ENCODE measurements around the gene VWA8.

Gene VWA8

GRCh38 chr13:41678848-41679247 lies 282.1 kb downstream of the VWA8 start:
- DNase-seq: no peak
- Histone ChIP-seq H3K27ac (ENCODE audit: insufficient read depth in 1 of 2, low read depth in 1 of 2, low read length in 2 of 2, poor library complexity in 1 of 2, severe bottlenecking in 2 of 2) (no peak overlapping the region), H3K27me3 (replicated peaks in 2 of 5; ENCODE audit: control insufficient read depth in 4 of 5, insufficient read depth in 5 of 5, low read length in 4 of 5) (no peaks in the 10 kb centered on the region), H3K9me3 (ENCODE audit: control extremely low read depth in 1 of 5, control insufficient read depth in 4 of 5, insufficient read depth in 2 of 5, low read depth in 1 of 5, low read length in 4 of 5) (no peaks in the 10 kb centered on the region), H3K4me1 (ENCODE audit: control extremely low read depth in 1 of 4, control insufficient read depth in 4 of 4, insufficient read depth in 4 of 4, low read length in 3 of 4) (no peaks in the 10 kb centered on the region), H3K4me3 (ENCODE audit: control insufficient read depth in 1 of 7, extremely low read depth in 1 of 7, insufficient read depth in 4 of 7, low read depth in 2 of 7, low read length in 6 of 7) (no peak overlapping the region), H3K36me3 (ENCODE audit: control insufficient read depth in 4 of 4, insufficient read depth in 4 of 4, low read length in 3 of 4) (peaks cover 5 to 17% (median 9%) of the 10 kb centered on the region in 4 experiments)
- no CpG with 5 or more reads among the region's 1 CpG for WGBS (ENCODE audit: insufficient coverage)
- ChIA-PET POLR2A (no interaction called here), CTCF (interaction anchor here (1.6 to 3.2 kb wide), 2 partner anchors 9 to 10 kb away, joined by 6 to 27 read pairs; no protein-coding TSS in a partner anchor)

DNA sequence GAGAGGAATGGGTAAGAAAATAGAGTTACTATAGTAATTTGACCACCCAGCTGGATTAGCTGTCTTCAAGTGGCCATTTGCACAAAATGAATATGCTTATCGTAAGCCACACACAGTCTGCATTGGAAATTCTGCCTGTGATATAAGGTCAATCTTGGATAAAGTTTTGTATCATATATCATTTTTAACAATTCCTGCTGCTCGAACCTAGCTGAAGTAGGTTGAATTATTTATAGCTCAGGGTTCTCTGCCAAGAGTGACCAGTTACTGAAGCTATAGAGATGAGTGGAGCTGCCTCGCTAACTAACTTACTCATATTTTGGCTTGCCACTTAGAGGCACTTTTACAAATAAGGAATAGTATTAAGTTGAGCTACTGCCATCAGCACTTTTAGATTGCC lies 282.7 kb downstream of the VWA8 start:
- H3K36me3 ChIP-seq (ENCODE audit: control insufficient read depth in 4 of 4, insufficient read depth in 4 of 4, low read length in 3 of 4): peaks cover 2 to 11% (median 5%) of the 10 kb centered on the region in 4 experiments
- no peak overlapping the region for H3K4me3 ChIP-seq (ENCODE audit: control insufficient read depth in 1 of 7, extremely low read depth in 1 of 7, insufficient read depth in 4 of 7, low read depth in 2 of 7, low read length in 6 of 7)
- WGBS (ENCODE audit: insufficient coverage): 88% methylated on average over 1 of the region's 3 CpGs
- H3K27me3 ChIP-seq (replicated peaks in 2 of 5; ENCODE audit: control insufficient read depth in 4 of 5, insufficient read depth in 5 of 5, low read length in 4 of 5): no peaks in the 10 kb centered on the region
- DNase-seq: no peak
- H3K27ac ChIP-seq (ENCODE audit: insufficient read depth in 1 of 2, low read depth in 1 of 2, low read length in 2 of 2, poor library complexity in 1 of 2, severe bottlenecking in 2 of 2): no peak overlapping the region
- no peaks in the 10 kb centered on the region for H3K9me3 ChIP-seq (ENCODE audit: control extremely low read depth in 1 of 5, control insufficient read depth in 4 of 5, insufficient read depth in 2 of 5, low read depth in 1 of 5, low read length in 4 of 5)
- H3K4me1 ChIP-seq (ENCODE audit: control extremely low read depth in 1 of 4, control insufficient read depth in 4 of 4, insufficient read depth in 4 of 4, low read length in 3 of 4): no peaks in the 10 kb centered on the region
- POLR2A ChIA-PET: no interaction called here
- CTCF ChIA-PET: interaction anchor here (1.6 to 3.2 kb wide), 2 partner anchors 9 to 10 kb away, joined by 6 to 27 read pairs; no protein-coding TSS in a partner anchor

DNA sequence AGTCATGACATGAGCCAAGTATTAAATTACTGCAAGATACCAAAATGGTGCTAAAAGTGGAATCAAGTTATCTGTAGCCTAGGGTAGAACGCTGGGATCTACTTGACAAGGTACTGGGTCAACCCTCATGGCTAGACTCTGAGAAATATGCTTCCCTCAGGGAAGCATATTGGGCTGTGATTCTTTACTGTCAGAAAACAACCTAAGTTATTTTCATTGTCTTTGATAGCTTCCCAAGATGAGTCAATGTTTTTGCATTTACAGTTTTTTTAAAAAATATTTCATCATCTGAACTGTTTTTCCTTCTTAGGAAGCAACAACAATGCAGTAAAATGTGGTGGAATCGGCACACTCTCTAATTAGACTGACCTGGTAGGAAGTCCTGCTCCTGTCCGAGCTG lies 285.6 kb downstream of the VWA8 start:
- no peak overlapping the region for H3K4me3 ChIP-seq (ENCODE audit: control insufficient read depth in 1 of 7, extremely low read depth in 1 of 7, insufficient read depth in 4 of 7, low read depth in 2 of 7, low read length in 6 of 7)
- H3K4me1 ChIP-seq (ENCODE audit: control extremely low read depth in 1 of 4, control insufficient read depth in 4 of 4, insufficient read depth in 4 of 4, low read length in 3 of 4): no peaks in the 10 kb centered on the region
- no peaks in the 10 kb centered on the region for H3K27me3 ChIP-seq (replicated peaks in 2 of 5; ENCODE audit: control insufficient read depth in 4 of 5, insufficient read depth in 5 of 5, low read length in 4 of 5)
- H3K27ac ChIP-seq (ENCODE audit: insufficient read depth in 1 of 2, low read depth in 1 of 2, low read length in 2 of 2, poor library complexity in 1 of 2, severe bottlenecking in 2 of 2): no peak overlapping the region
- H3K36me3 ChIP-seq (ENCODE audit: control insufficient read depth in 4 of 4, insufficient read depth in 4 of 4, low read length in 3 of 4): peaks cover 0 to 3% (median under 1%) of the 10 kb centered on the region in 4 experiments
- no peak for DNase-seq
- CTCF ChIA-PET: interaction anchor here (1.3 to 1.6 kb wide), 2 partner anchors 23 to 392 kb away, joined by 3 to 4 read pairs; no protein-coding TSS in a partner anchor
- 95% methylated on average over 2 of the region's 3 CpGs for WGBS (ENCODE audit: insufficient coverage)
- POLR2A ChIA-PET: no interaction called here
- no peaks in the 10 kb centered on the region for H3K9me3 ChIP-seq (ENCODE audit: control extremely low read depth in 1 of 5, control insufficient read depth in 4 of 5, insufficient read depth in 2 of 5, low read depth in 1 of 5, low read length in 4 of 5)

DNA sequence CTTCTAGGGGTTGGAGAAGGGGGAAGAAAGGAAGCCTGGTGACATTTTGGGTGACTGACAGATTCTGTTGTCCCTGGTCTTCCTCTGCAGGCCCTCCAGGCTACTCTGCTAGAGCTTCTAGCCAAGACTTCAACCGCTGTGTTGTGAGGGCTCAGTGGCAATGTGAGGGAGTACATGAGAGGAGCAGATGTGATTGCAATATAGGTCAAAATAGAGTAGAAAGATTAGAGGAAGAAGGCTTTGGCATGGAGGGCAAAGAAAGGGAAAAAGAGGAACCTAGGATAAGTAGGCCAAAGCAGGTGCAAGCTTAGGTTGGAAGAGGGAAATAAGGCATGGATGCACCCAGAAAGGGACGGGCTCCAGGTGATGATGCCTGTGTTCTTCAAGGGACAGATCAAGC lies 286.7 kb downstream of the VWA8 start:
- H3K4me1 ChIP-seq (ENCODE audit: control extremely low read depth in 1 of 4, control insufficient read depth in 4 of 4, insufficient read depth in 4 of 4, low read length in 3 of 4): no peaks in the 10 kb centered on the region
- H3K9me3 ChIP-seq (ENCODE audit: control extremely low read depth in 1 of 5, control insufficient read depth in 4 of 5, insufficient read depth in 2 of 5, low read depth in 1 of 5, low read length in 4 of 5): no peaks in the 10 kb centered on the region
- ChIA-PET CTCF (interaction anchor here (2.3 kb wide), 1 partner anchor 434 kb away, joined by 7 read pairs; no protein-coding TSS in a partner anchor), POLR2A (interaction anchor here (0.6 kb wide), 1 partner anchor 50 kb away, joined by 3 read pairs; no protein-coding TSS in a partner anchor)
- H3K27me3 ChIP-seq (replicated peaks in 2 of 5; ENCODE audit: control insufficient read depth in 4 of 5, insufficient read depth in 5 of 5, low read length in 4 of 5): no peaks in the 10 kb centered on the region
- peak in 1 of 3 donors; percentile 11 for DNase-seq
- H3K36me3 ChIP-seq (ENCODE audit: control insufficient read depth in 4 of 4, insufficient read depth in 4 of 4, low read length in 3 of 4): peaks cover 0 to 3% (median under 1%) of the 10 kb centered on the region in 4 experiments
- H3K4me3 ChIP-seq (ENCODE audit: control insufficient read depth in 1 of 7, extremely low read depth in 1 of 7, insufficient read depth in 4 of 7, low read depth in 2 of 7, low read length in 6 of 7): no peak overlapping the region
- no peak overlapping the region for H3K27ac ChIP-seq (ENCODE audit: insufficient read depth in 1 of 2, low read depth in 1 of 2, low read length in 2 of 2, poor library complexity in 1 of 2, severe bottlenecking in 2 of 2)
- WGBS (ENCODE audit: insufficient coverage): 0% methylated on average over 1 of the region's 2 CpGs

DNA sequence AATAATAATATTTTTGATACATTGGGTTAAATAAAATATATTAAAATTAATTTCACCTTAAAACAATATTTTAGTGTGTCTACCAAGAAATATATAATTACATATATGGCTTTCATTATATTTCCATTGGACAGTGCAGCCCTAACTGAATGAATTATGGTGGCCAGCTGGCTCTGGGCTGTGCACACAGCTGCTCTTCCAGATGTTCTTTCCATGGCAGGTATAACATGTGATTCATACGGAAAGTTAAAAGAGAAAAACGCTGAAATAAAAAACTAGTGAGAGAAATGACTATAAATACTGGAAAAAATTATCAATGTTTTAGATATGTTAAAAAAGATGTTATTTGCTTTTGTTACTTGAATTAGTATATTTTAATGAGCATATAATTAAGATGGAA lies 287.3 kb downstream of the VWA8 start:
- no peaks in the 10 kb centered on the region for H3K27me3 ChIP-seq (replicated peaks in 2 of 5; ENCODE audit: control insufficient read depth in 4 of 5, insufficient read depth in 5 of 5, low read length in 4 of 5)
- POLR2A ChIA-PET: no interaction called here
- H3K4me3 ChIP-seq (ENCODE audit: control insufficient read depth in 1 of 7, extremely low read depth in 1 of 7, insufficient read depth in 4 of 7, low read depth in 2 of 7, low read length in 6 of 7): no peak overlapping the region
- H3K27ac ChIP-seq (ENCODE audit: insufficient read depth in 1 of 2, low read depth in 1 of 2, low read length in 2 of 2, poor library complexity in 1 of 2, severe bottlenecking in 2 of 2): no peak overlapping the region
- no peaks in the 10 kb centered on the region for H3K9me3 ChIP-seq (ENCODE audit: control extremely low read depth in 1 of 5, control insufficient read depth in 4 of 5, insufficient read depth in 2 of 5, low read depth in 1 of 5, low read length in 4 of 5)
- no CpG with 5 or more reads among the region's 2 CpGs for WGBS (ENCODE audit: insufficient coverage)
- CTCF ChIA-PET: interaction anchor here (2.1 to 2.3 kb wide), 2 partner anchors 435 to 441 kb away, joined by 5 to 7 read pairs; no protein-coding TSS in a partner anchor
- peaks cover 0 to 3% (median under 1%) of the 10 kb centered on the region in 4 experiments for H3K36me3 ChIP-seq (ENCODE audit: control insufficient read depth in 4 of 4, insufficient read depth in 4 of 4, low read length in 3 of 4)
- no peaks in the 10 kb centered on the region for H3K4me1 ChIP-seq (ENCODE audit: control extremely low read depth in 1 of 4, control insufficient read depth in 4 of 4, insufficient read depth in 4 of 4, low read length in 3 of 4)
- no peak for DNase-seq

DNA sequence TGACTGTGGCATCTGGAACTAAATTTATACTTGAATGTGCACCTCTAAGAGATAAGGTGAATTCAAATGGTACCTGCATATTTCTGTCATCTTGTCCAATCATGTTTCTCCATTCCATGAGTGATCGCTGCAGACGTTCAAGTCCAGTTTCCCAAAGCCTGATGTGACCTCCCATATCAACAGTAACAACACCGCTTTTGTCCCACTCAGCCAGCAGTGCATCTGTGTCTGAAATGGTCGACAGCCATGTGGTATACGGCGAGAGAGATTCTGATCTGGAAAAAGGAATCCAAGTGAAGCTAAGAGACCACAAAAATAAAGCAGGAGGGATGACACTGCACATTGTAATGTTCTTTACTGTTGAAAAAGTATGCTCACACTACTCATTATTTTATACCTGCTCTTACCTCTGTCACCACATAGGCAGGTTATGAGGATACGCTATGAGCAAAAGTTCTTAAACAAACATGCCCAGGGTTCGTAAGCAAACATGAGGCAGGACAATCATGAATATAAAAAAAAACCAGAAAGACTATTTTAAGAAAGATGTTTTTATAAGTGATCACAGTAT lies 290.0 kb downstream of the VWA8 start:
- ChIA-PET POLR2A (no interaction called here), CTCF (interaction anchor here (0.6 to 1.0 kb wide), 3 partner anchors 21 to 440 kb away, joined by 3 to 4 read pairs (median 3); no protein-coding TSS in a partner anchor)
- Histone ChIP-seq H3K9me3 (ENCODE audit: control extremely low read depth in 1 of 5, control insufficient read depth in 4 of 5, insufficient read depth in 2 of 5, low read depth in 1 of 5, low read length in 4 of 5) (no peaks in the 10 kb centered on the region), H3K27ac (ENCODE audit: insufficient read depth in 1 of 2, low read depth in 1 of 2, low read length in 2 of 2, poor library complexity in 1 of 2, severe bottlenecking in 2 of 2) (no peak overlapping the region), H3K4me3 (ENCODE audit: control insufficient read depth in 1 of 7, extremely low read depth in 1 of 7, insufficient read depth in 4 of 7, low read depth in 2 of 7, low read length in 6 of 7) (no peak overlapping the region), H3K27me3 (replicated peaks in 2 of 5; ENCODE audit: control insufficient read depth in 4 of 5, insufficient read depth in 5 of 5, low read length in 4 of 5) (no peaks in the 10 kb centered on the region), H3K36me3 (ENCODE audit: control insufficient read depth in 4 of 4, insufficient read depth in 4 of 4, low read length in 3 of 4) (peaks cover 0 to 3% (median under 1%) of the 10 kb centered on the region in 4 experiments), H3K4me1 (ENCODE audit: control extremely low read depth in 1 of 4, control insufficient read depth in 4 of 4, insufficient read depth in 4 of 4, low read length in 3 of 4) (no peaks in the 10 kb centered on the region)
- 100% methylated on average over 3 of the region's 8 CpGs for WGBS (ENCODE audit: insufficient coverage)
- peak in 1 of 3 donors; percentile 7 for DNase-seq

DNA sequence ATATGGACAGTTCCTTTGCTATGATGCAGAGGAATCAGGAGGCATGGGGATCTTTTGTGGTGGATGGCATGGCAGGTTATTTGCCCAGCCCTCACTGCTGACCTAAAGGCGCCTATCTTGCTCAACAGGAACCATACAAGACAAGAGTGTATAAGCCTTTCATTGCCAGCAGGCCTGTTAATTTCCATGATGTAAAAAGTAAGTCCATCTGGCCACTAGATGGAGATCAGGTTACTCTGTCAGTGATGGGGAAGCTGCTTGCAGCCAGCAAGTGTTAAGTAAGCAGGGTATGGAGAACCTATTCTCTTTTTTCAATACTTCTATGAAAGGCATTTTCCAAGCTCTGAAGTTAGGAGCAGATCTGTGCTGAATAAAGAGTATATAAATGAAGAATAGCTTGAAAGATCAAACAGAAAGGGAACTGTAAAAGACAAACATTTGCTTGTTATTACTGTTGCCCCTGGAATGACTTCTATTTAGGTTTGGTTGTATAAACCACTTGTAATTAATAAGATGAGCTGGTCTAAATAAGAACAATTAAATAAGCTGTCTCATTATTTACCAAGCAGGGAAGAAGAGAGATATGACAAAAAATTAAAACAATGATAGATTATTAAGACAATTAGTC lies 292.7 kb downstream of the VWA8 start:
- H3K9me3 ChIP-seq (ENCODE audit: control extremely low read depth in 1 of 5, control insufficient read depth in 4 of 5, insufficient read depth in 2 of 5, low read depth in 1 of 5, low read length in 4 of 5): no peaks in the 10 kb centered on the region
- DNase-seq: peak; percentile 83 to 93 (median 92)
- no peaks in the 10 kb centered on the region for H3K36me3 ChIP-seq (ENCODE audit: control insufficient read depth in 4 of 4, insufficient read depth in 4 of 4, low read length in 3 of 4)
- WGBS (ENCODE audit: insufficient coverage): 40% methylated on average over 1 of the region's 1 CpG
- ChIA-PET POLR2A (no interaction called here), CTCF (interaction anchor here (0.7 to 10.0 kb wide), 32 partner anchors 10 to 550 kb away, joined by 3 to 145 read pairs (median 4); no protein-coding TSS in a partner anchor)
- no peak overlapping the region for H3K27ac ChIP-seq (ENCODE audit: insufficient read depth in 1 of 2, low read depth in 1 of 2, low read length in 2 of 2, poor library complexity in 1 of 2, severe bottlenecking in 2 of 2)
- H3K27me3 ChIP-seq (replicated peaks in 2 of 5; ENCODE audit: control insufficient read depth in 4 of 5, insufficient read depth in 5 of 5, low read length in 4 of 5): no peaks in the 10 kb centered on the region
- no peak overlapping the region for H3K4me3 ChIP-seq (ENCODE audit: control insufficient read depth in 1 of 7, extremely low read depth in 1 of 7, insufficient read depth in 4 of 7, low read depth in 2 of 7, low read length in 6 of 7)
- no peaks in the 10 kb centered on the region for H3K4me1 ChIP-seq (ENCODE audit: control extremely low read depth in 1 of 4, control insufficient read depth in 4 of 4, insufficient read depth in 4 of 4, low read length in 3 of 4)

Measured in common myeloid progenitor, CD34-positive (primary cell).